Measurements from ENCODE around the gene CMIP. TPM values are rescaled to one million over a fixed set of nuclear protein-coding genes. Genes with fewer than 3 reads are reported as not detected.

Gene CMIP
- polyA plus RNA-seq, 1 donor from 2014 or later: 15.1 TPM

DNA sequence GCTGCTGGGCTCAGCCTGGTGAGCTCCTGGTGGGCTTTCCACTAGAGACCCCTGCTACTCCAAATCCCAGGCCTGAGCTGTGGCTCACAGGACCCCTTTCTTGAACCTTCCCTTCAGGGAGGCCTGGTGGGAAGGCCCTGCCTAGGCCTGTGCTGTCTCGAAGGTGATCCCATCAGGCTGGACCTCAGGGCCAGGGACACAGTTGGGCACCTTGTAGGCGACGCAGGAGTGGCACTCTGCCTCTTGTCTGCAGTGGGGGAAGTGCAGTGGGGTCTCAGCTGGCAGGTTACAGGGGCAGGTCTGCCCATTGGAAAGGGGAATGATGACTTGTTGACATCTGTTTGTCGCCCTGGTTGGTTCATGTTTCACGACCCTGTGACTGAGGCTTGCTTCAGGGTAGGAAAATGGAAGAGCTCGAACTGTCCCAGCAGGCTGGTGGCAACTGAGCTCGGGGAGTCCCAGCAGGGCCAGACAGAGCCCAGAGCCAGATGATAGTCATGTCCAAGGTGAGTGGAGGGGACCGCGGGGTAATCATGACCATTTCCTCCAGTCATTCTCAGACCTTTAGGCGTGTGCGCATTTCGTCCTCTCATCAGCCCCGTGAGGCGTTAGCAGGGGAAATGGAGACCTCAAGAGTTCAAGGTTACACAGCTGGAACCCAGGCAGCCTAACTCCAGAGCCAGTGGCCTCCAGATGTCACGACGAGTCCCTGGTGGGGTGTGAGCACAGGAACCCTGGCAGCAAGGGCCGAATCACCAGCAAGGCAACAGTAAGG, 11.3 kb downstream of the CMIP start:
- no peak overlapping the region for H3K9ac ChIP-seq (ENCODE audit: low read length)
- no peak overlapping the region for H3K4me2 ChIP-seq (ENCODE audit: low read length)
- no peak overlapping the region for H3K4me3 ChIP-seq (ENCODE audit: low read length)
- TF ChIP-seq MXI1 (conservative IDR thresholded peaks at IDR 0.05; ENCODE audit: poor library complexity, severe bottlenecking) (no peak), RAD21 (conservative IDR thresholded peaks at IDR 0.05) (no peak), TAF1 (IDR thresholded peaks at IDR 0.05; ENCODE audit: low read depth) (no peak), SMC3 (conservative IDR thresholded peaks at IDR 0.05; ENCODE audit: poor library complexity) (no peak), EZH2 (IDR thresholded peaks at IDR 0.05; ENCODE audit: borderline replicate concordance, insufficient read depth, low read length, poor library complexity, severe bottlenecking) (no peak), EP300 (conservative IDR thresholded peaks at IDR 0.05; ENCODE audit: poor library complexity, severe bottlenecking) (no peak), POLR2AphosphoS5 (IDR thresholded peaks at IDR 0.05) (no peak)
- TF ChIP-seq, protein P1, sequence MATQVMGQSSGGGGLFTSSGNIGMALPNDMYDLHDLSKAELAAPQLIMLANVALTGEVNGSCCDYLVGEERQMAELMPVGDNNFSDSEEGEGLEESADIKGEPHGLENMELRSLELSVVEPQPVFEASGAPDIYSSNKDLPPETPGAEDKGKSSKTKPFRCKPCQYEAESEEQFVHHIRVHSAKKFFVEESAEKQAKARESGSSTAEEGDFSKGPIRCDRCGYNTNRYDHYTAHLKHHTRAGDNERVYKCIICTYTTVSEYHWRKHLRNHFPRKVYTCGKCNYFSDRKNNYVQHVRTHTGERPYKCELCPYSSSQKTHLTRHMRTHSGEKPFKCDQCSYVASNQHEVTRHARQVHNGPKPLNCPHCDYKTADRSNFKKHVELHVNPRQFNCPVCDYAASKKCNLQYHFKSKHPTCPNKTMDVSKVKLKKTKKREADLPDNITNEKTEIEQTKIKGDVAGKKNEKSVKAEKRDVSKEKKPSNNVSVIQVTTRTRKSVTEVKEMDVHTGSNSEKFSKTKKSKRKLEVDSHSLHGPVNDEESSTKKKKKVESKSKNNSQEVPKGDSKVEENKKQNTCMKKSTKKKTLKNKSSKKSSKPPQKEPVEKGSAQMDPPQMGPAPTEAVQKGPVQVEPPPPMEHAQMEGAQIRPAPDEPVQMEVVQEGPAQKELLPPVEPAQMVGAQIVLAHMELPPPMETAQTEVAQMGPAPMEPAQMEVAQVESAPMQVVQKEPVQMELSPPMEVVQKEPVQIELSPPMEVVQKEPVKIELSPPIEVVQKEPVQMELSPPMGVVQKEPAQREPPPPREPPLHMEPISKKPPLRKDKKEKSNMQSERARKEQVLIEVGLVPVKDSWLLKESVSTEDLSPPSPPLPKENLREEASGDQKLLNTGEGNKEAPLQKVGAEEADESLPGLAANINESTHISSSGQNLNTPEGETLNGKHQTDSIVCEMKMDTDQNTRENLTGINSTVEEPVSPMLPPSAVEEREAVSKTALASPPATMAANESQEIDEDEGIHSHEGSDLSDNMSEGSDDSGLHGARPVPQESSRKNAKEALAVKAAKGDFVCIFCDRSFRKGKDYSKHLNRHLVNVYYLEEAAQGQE (IDR thresholded peaks at IDR 0.05; ENCODE audit: borderline replicate concordance): no peak
- TF ChIP-seq, protein P2, sequence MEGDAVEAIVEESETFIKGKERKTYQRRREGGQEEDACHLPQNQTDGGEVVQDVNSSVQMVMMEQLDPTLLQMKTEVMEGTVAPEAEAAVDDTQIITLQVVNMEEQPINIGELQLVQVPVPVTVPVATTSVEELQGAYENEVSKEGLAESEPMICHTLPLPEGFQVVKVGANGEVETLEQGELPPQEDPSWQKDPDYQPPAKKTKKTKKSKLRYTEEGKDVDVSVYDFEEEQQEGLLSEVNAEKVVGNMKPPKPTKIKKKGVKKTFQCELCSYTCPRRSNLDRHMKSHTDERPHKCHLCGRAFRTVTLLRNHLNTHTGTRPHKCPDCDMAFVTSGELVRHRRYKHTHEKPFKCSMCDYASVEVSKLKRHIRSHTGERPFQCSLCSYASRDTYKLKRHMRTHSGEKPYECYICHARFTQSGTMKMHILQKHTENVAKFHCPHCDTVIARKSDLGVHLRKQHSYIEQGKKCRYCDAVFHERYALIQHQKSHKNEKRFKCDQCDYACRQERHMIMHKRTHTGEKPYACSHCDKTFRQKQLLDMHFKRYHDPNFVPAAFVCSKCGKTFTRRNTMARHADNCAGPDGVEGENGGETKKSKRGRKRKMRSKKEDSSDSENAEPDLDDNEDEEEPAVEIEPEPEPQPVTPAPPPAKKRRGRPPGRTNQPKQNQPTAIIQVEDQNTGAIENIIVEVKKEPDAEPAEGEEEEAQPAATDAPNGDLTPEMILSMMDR (IDR thresholded peaks at IDR 0.05; ENCODE audit: poor library complexity, severe bottlenecking): no peak
- peaks cover 91% of the 10 kb centered on the region for H3K79me2 ChIP-seq (replicated peaks; ENCODE audit: insufficient read depth, low read length)
- no peaks in the 10 kb centered on the region for H3K9me3 ChIP-seq (ENCODE audit: low read length)
- no peaks in the 10 kb centered on the region for H3K9me2 ChIP-seq (ENCODE audit: insufficient read depth, low read length)
- no peaks in the 10 kb centered on the region for H3F3A ChIP-seq (ENCODE audit: insufficient read depth, low read length, poor library complexity, severe bottlenecking)
- no peak overlapping the region for H2AFZ ChIP-seq (ENCODE audit: low read depth, low read length)
- H3K27ac ChIP-seq (ENCODE audit: low read length): no peak overlapping the region
- peaks cover 35% of the 10 kb centered on the region for H4K20me1 ChIP-seq (ENCODE audit: insufficient read depth)
- H3K36me3 ChIP-seq (ENCODE audit: insufficient read depth, low read length): no peaks in the 10 kb centered on the region
- H3K27me3 ChIP-seq (ENCODE audit: insufficient read depth, low read depth, low read length): no peaks in the 10 kb centered on the region

DNA sequence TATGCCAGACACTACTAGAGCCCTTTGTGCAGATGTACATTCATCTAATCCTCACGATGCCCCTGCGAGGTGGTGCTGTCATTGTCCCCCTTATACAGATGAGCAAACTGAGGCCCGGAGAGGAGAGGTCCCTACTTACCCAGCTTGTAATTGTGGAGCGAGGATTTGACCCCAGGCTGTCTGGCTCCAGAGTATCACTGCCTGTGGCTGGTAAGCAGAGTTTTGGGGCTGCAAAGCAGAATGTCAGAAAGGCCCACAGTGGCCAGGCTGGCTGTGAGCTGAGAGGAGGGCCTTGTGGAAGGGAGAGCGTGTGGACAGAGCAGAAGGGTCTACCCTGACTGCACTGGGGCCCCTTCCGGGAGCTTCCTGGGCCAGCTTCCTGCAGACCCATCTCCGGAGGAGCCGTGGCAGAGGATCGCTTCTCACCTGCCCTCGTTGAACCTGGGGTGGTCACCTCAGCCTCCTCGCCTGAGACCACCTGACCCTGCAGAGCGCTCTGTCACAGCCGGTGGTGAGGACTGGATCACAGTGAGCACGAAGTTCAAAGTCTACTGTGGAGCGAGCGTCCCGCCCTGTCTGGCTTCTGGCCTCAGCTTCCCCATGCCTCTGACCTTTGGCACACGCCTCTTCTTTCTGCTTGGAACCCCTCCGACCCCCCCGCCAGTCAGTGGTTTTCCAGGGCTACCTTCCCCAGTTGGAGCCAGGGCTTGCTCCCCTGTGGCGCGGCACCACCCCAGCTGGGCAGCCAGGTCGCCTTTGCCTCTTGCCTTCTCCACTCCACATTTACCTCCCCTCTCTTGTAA, 12.1 kb downstream of the CMIP start:
- no peak overlapping the region for H3K27ac ChIP-seq (ENCODE audit: low read length)
- no peak overlapping the region for H3K9ac ChIP-seq (ENCODE audit: low read length)
- H3K4me3 ChIP-seq (ENCODE audit: low read length): no peak overlapping the region
- H3K4me2 ChIP-seq (ENCODE audit: low read length): no peak overlapping the region
- peaks cover 92% of the 10 kb centered on the region for H3K79me2 ChIP-seq (replicated peaks; ENCODE audit: insufficient read depth, low read length)
- no peaks in the 10 kb centered on the region for H3F3A ChIP-seq (ENCODE audit: insufficient read depth, low read length, poor library complexity, severe bottlenecking)
- no peaks in the 10 kb centered on the region for H3K9me2 ChIP-seq (ENCODE audit: insufficient read depth, low read length)
- no peak overlapping the region for H2AFZ ChIP-seq (ENCODE audit: low read depth, low read length)
- no peaks in the 10 kb centered on the region for H3K27me3 ChIP-seq (ENCODE audit: insufficient read depth, low read depth, low read length)
- H3K9me3 ChIP-seq (ENCODE audit: low read length): no peaks in the 10 kb centered on the region
- TF ChIP-seq EP300 (conservative IDR thresholded peaks at IDR 0.05; ENCODE audit: poor library complexity, severe bottlenecking): no peak
- no peak for TF ChIP-seq RAD21 (conservative IDR thresholded peaks at IDR 0.05)
- TF ChIP-seq, protein P1 (IDR thresholded peaks at IDR 0.05; ENCODE audit: borderline replicate concordance): no peak
- no peak for TF ChIP-seq TAF1 (IDR thresholded peaks at IDR 0.05; ENCODE audit: low read depth)
- TF ChIP-seq POLR2AphosphoS5 (IDR thresholded peaks at IDR 0.05): no peak
- no peaks in the 10 kb centered on the region for H3K36me3 ChIP-seq (ENCODE audit: insufficient read depth, low read length)
- H4K20me1 ChIP-seq (ENCODE audit: insufficient read depth): peaks cover 34% of the 10 kb centered on the region
